NCI-H510A treated with DMSO at 0.1 percent for 48 hours (cell line): Measurements from ENCODE around the gene GABPB2.

Experiments
- DNase-seq: peaks from one replicate; lab custom pipeline; 2025; lab: John Stamatoyannopoulos, UW

Gene GABPB2

GRCh38 chr1:151070474-151071276 lies at the start of gene GABPB2:
Gene GABPB2 (plus strand): TSS chr1:151070761. CDS start chr1:151088190, 17,429 bp downstream.
- no peak for DNase-seq

- peak; percentile 45 for DNase-seq
These were observed 45.9 kb upstream of the GABPB2 start for GRCh38 chr1:151024540-151025146.

- DNase-seq, result no peak
These were observed 44.1 kb upstream of the GABPB2 start for GRCh38 chr1:151026460-151026859.

- DNase-seq, result no peak
These were observed 38.4 kb upstream of the GABPB2 start for GRCh38 chr1:151032164-151032563.

- DNase-seq, result no peak
These were observed 35.4 kb upstream of the GABPB2 start for GRCh38 chr1:151035167-151035566.

- no peak for DNase-seq
These were observed 34.2 kb upstream of the GABPB2 start, which contains the start of gene BNIPL for GRCh38 chr1:151036356-151036755. Gene BNIPL (plus strand): TSS chr1:151036586. CDS start chr1:151036726, 140 bp downstream.

- no peak for DNase-seq
These were observed 33.5 kb upstream of the GABPB2 start for GRCh38 chr1:151037032-151037431.

GRCh38 chr1:151039521-151039920 lies 31.0 kb upstream of the GABPB2 start:
- DNase-seq, result no peak

GRCh38 chr1:151043163-151043562 lies 27.4 kb upstream of the GABPB2 start:
- no peak for DNase-seq

GRCh38 chr1:151047591-151047924 lies 23.0 kb upstream of the GABPB2 start, which contains the start of gene C1orf56:
Gene C1orf56 (plus strand): TSS chr1:151047751. CDS start chr1:151047848, 97 bp downstream.
- DNase-seq, result peak; percentile 64

- DNase-seq, result peak; percentile 70
These were observed 22.5 kb upstream of the GABPB2 start for GRCh38 chr1:151047925-151048644.

- no peak for DNase-seq
These were observed 21.9 kb upstream of the GABPB2 start for GRCh38 chr1:151048645-151049032.

- no peak for DNase-seq
These were observed 21.1 kb upstream of the GABPB2 start for GRCh38 chr1:151049458-151049857.

- no peak for DNase-seq
These were observed 20.4 kb upstream of the GABPB2 start for GRCh38 chr1:151050051-151050688.

GRCh38 chr1:151051356-151052009 lies 19.1 kb upstream of the GABPB2 start:
- no peak for DNase-seq

- no peak for DNase-seq
These were observed 15.5 kb upstream of the GABPB2 start for GRCh38 chr1:151054971-151055547.

- DNase-seq, result no peak
These were observed 15.0 kb upstream of the GABPB2 start for GRCh38 chr1:151055581-151055980.

- DNase-seq, result no peak
These were observed 14.4 kb upstream of the GABPB2 start for GRCh38 chr1:151056149-151056548.

GRCh38 chr1:151058692-151059091 lies 11.9 kb upstream of the GABPB2 start:
- DNase-seq, result peak; percentile 83

- DNase-seq, result peak; percentile 71
These were observed 11.2 kb upstream of the GABPB2 start, which contains the start of gene CDC42SE1 for GRCh38 chr1:151059109-151060006. Gene CDC42SE1 (minus strand): TSS chr1:151059622. CDS start chr1:151055730, 3,892 bp downstream.
